Measurements from ENCODE around the gene PTPRT. TPM values are rescaled to one million over a fixed set of nuclear protein-coding genes. Genes with fewer than 3 reads are reported as not detected.

PTPRT gene
- total RNA-seq, 1 experiment from 2014 or later: not detected

DNA sequence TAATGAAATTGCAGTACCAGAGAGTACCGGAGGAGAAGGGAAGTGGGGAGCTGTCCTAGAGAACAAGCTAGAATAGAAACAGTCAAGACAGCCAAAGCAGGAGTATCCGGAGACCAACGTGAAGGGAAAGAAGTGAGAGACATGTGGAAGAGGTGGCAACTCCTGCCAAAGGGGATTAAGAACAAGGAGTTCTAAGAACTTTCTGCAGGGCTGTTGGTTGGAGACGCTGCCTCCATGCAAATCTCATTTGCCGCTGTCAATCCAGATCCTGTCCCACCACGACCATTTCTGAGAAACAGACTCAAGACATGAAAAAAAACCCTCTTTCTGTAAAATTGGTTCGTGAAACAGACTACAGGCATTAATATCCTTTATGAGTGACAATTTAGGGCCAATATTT is 595.7 kb downstream of the PTPRT start:
- no TSS peak for BruUV-seq (replicated peaks)
- in situ Hi-C loops (cut with HindIII; ENCODE audit: low pct_unique_long_range_greater_than_20kb, low sequenced_read_pairs) (no loop called here), intact Hi-C loops (cut with micrococcal nuclease; ENCODE audit: unreplicated experiment) (no loop called here)
- ATAC-seq (no peak), DNase-seq (ENCODE audit: low read depth, low spot score) (no peak)
- Histone ChIP-seq H3K27ac (ENCODE audit: low read length) (no peak overlapping the region), H3K36me3 (ENCODE audit: control insufficient read depth, insufficient read depth, low read length) (no peaks in the 10 kb centered on the region), H3K27me3 (ENCODE audit: control insufficient read depth, insufficient read depth, low read length) (peaks cover 4% of the 10 kb centered on the region; the same call in 1 of the 2 replicates), H3K4me3 (ENCODE audit: low read depth in 2 of 2, low read length in 2 of 2) (no peak overlapping the region), H3K4me1 (ENCODE audit: control insufficient read depth, insufficient read depth, low read length) (no peaks in the 10 kb centered on the region), H3K9me3 (ENCODE audit: control insufficient read depth, insufficient read depth, low read depth, low read length) (no peaks in the 10 kb centered on the region)
- TF ChIP-seq POLR2AphosphoS5 (IDR thresholded peaks at IDR 0.05; ENCODE audit: low read depth, low read length): no peak
- TF ChIP-seq, protein P1, sequence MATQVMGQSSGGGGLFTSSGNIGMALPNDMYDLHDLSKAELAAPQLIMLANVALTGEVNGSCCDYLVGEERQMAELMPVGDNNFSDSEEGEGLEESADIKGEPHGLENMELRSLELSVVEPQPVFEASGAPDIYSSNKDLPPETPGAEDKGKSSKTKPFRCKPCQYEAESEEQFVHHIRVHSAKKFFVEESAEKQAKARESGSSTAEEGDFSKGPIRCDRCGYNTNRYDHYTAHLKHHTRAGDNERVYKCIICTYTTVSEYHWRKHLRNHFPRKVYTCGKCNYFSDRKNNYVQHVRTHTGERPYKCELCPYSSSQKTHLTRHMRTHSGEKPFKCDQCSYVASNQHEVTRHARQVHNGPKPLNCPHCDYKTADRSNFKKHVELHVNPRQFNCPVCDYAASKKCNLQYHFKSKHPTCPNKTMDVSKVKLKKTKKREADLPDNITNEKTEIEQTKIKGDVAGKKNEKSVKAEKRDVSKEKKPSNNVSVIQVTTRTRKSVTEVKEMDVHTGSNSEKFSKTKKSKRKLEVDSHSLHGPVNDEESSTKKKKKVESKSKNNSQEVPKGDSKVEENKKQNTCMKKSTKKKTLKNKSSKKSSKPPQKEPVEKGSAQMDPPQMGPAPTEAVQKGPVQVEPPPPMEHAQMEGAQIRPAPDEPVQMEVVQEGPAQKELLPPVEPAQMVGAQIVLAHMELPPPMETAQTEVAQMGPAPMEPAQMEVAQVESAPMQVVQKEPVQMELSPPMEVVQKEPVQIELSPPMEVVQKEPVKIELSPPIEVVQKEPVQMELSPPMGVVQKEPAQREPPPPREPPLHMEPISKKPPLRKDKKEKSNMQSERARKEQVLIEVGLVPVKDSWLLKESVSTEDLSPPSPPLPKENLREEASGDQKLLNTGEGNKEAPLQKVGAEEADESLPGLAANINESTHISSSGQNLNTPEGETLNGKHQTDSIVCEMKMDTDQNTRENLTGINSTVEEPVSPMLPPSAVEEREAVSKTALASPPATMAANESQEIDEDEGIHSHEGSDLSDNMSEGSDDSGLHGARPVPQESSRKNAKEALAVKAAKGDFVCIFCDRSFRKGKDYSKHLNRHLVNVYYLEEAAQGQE (IDR thresholded peaks at IDR 0.05; ENCODE audit: insufficient read depth in 1 of 2, low read depth in 2 of 2, low read length in 1 of 2): no peak
- TF ChIP-seq, protein P2, sequence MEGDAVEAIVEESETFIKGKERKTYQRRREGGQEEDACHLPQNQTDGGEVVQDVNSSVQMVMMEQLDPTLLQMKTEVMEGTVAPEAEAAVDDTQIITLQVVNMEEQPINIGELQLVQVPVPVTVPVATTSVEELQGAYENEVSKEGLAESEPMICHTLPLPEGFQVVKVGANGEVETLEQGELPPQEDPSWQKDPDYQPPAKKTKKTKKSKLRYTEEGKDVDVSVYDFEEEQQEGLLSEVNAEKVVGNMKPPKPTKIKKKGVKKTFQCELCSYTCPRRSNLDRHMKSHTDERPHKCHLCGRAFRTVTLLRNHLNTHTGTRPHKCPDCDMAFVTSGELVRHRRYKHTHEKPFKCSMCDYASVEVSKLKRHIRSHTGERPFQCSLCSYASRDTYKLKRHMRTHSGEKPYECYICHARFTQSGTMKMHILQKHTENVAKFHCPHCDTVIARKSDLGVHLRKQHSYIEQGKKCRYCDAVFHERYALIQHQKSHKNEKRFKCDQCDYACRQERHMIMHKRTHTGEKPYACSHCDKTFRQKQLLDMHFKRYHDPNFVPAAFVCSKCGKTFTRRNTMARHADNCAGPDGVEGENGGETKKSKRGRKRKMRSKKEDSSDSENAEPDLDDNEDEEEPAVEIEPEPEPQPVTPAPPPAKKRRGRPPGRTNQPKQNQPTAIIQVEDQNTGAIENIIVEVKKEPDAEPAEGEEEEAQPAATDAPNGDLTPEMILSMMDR (IDR thresholded peaks at IDR 0.05): no peak
- TF ChIP-seq SIN3A (IDR thresholded peaks at IDR 0.05; ENCODE audit: borderline replicate concordance, insufficient read depth, low read depth, low read length): no peak
- no peak for TF ChIP-seq TCF7L2 (IDR thresholded peaks at IDR 0.05; ENCODE audit: low read depth, low read length)
- ChIA-PET POLR2A (no interaction called here), CTCF (no interaction called here)

DNA sequence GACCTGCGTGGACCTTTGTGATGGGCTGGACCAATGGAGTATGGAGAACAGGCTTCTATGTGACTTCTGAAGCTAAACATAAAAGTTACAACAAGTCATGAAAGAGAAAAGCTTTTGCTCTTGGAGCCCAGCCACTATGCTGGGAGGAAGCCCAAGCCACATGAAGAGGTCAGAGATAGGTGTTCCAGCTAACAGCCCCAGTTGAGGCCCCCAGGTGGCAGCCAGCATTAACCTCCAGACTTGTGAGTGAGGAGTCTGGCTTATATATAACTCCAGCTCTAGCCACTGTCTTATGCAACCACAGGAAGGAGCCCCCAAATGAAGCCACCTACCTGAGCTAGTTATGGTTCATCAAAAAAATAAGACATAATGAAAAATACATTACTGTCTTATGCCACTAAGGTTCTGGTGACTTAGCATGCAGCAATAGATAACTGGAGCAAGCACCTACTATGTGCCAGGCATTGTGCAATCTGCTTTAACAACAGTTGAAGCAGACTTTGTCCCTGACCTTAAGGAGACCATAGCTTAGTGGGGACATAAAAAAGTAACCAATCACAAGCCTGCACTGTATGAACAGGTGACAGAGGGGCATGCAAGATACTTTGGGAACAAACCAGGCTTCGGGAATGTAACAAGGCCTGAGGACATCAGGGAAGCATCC is 599.6 kb downstream of the PTPRT start:
- CTCF ChIA-PET: no interaction called here

More for the DNA sequence above, 599.6 kb downstream of the PTPRT start:
- H3K9me3 ChIP-seq (ENCODE audit: control insufficient read depth, insufficient read depth, low read depth, low read length): no peaks in the 10 kb centered on the region
- TF ChIP-seq, protein P2 (IDR thresholded peaks at IDR 0.05): no peak
- TF ChIP-seq SIN3A (IDR thresholded peaks at IDR 0.05; ENCODE audit: borderline replicate concordance, insufficient read depth, low read depth, low read length) (no peak), POLR2AphosphoS5 (IDR thresholded peaks at IDR 0.05; ENCODE audit: low read depth, low read length) (no peak), TCF7L2 (IDR thresholded peaks at IDR 0.05; ENCODE audit: low read depth, low read length) (no peak)
- TF ChIP-seq, protein P1 (IDR thresholded peaks at IDR 0.05; ENCODE audit: insufficient read depth in 1 of 2, low read depth in 2 of 2, low read length in 1 of 2): no peak
- POLR2A ChIA-PET: no interaction called here
- in situ Hi-C loops (cut with HindIII; ENCODE audit: low pct_unique_long_range_greater_than_20kb, low sequenced_read_pairs): no loop called here
- peaks cover 4% of the 10 kb centered on the region; the same call in 1 of the 2 replicates for H3K27me3 ChIP-seq (ENCODE audit: control insufficient read depth, insufficient read depth, low read length)
- no peaks in the 10 kb centered on the region for H3K4me1 ChIP-seq (ENCODE audit: control insufficient read depth, insufficient read depth, low read length)
- intact Hi-C loops (cut with micrococcal nuclease; ENCODE audit: unreplicated experiment): no loop called here
- no peaks in the 10 kb centered on the region for H3K36me3 ChIP-seq (ENCODE audit: control insufficient read depth, insufficient read depth, low read length)
- no TSS peak for BruUV-seq (replicated peaks)
- DNase-seq (ENCODE audit: low read depth, low spot score): no peak
- no peak overlapping the region for H3K4me3 ChIP-seq (ENCODE audit: low read depth in 2 of 2, low read length in 2 of 2)
- H3K27ac ChIP-seq (ENCODE audit: low read length): no peak overlapping the region
- ATAC-seq: no peak

Data from Panc1 (cell line).